ENCODE measurements around the gene TPD52L1. TPM values are rescaled to one million over a fixed set of nuclear protein-coding genes. Genes with fewer than 3 reads are reported as not detected.

TPD52L1 gene
- total and polyA plus RNA-seq, 3 donors from 2014 or later, result 20.6 to 22.5 (median 22.1) TPM

- Histone ChIP-seq H3K9me3 (no peaks in the 10 kb centered on the region), H3K27ac (no peak overlapping the region), H3K36me3 (ENCODE audit: low read depth, missing control alignments) (no peaks in the 10 kb centered on the region), H3K4me3 (no peak overlapping the region), H3K4me1 (peaks cover 9% of the 10 kb centered on the region), H3K27me3 (no peaks in the 10 kb centered on the region)
- DNase-seq, result no peak
- 84 to 86% methylated on average over 3 of the region's 3 CpGs for WGBS, 2 donors
- intact Hi-C loops (cut with DNase I; ENCODE audit: low total_unique reads), result no loop called here
- TF ChIP-seq, protein P1, sequence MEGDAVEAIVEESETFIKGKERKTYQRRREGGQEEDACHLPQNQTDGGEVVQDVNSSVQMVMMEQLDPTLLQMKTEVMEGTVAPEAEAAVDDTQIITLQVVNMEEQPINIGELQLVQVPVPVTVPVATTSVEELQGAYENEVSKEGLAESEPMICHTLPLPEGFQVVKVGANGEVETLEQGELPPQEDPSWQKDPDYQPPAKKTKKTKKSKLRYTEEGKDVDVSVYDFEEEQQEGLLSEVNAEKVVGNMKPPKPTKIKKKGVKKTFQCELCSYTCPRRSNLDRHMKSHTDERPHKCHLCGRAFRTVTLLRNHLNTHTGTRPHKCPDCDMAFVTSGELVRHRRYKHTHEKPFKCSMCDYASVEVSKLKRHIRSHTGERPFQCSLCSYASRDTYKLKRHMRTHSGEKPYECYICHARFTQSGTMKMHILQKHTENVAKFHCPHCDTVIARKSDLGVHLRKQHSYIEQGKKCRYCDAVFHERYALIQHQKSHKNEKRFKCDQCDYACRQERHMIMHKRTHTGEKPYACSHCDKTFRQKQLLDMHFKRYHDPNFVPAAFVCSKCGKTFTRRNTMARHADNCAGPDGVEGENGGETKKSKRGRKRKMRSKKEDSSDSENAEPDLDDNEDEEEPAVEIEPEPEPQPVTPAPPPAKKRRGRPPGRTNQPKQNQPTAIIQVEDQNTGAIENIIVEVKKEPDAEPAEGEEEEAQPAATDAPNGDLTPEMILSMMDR (IDR thresholded peaks at IDR 0.05), result no peak
- TF ChIP-seq POLR2A (IDR thresholded peaks at IDR 0.05), result no peak
These were observed 151.5 kb downstream of the TPD52L1 start for GRCh38 chr6:125304970-125305660.

GRCh38 chr6:125306756-125307149 is 153.2 kb downstream of the TPD52L1 start:
- no peak for TF ChIP-seq POLR2A (IDR thresholded peaks at IDR 0.05)
- TF ChIP-seq, protein P1 (IDR thresholded peaks at IDR 0.05), result no peak
- Histone ChIP-seq H3K27me3 (no peaks in the 10 kb centered on the region), H3K4me1 (no peaks in the 10 kb centered on the region), H3K4me3 (no peak overlapping the region), H3K36me3 (ENCODE audit: low read depth, missing control alignments) (no peaks in the 10 kb centered on the region), H3K27ac (no peak overlapping the region), H3K9me3 (no peaks in the 10 kb centered on the region)
- WGBS, 2 donors, result 73 to 79% methylated on average over 3 of the region's 3 CpGs
- intact Hi-C loops (cut with DNase I; ENCODE audit: low total_unique reads), result no loop called here
- DNase-seq, result no peak

DNA sequence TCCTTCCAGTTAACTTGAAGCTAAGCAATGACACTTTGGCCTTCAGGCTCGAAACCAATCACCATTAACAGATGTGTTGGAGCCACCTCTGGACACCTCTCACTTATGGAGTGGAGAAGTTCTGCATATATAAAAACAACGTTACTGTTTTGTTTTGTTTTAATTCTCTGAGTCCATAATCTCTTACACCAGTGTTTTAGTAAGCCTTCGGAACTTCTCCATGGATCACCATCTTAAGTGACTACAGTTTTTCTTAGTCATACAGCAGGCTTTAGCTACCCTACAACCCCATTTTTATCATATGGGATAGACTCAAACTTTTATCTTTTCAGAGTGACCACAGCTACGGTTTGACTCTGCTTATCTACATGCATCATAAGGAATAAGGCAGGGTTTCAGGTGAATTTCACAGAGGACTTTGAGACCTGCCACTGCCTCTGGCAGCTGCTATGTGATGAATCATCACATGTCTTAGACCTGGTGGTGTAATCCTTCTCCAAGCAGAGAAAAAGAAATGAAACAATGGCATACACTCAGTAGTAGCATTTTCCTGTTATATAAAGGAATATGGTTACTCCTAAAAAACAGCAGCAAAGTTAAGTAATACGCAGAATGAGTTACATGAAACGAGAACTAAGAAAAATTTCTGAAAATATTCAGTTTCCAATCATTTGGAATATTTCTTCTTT is 153.7 kb downstream of the TPD52L1 start:
- no peaks in the 10 kb centered on the region for H3K9me3 ChIP-seq
- intact Hi-C loops (cut with DNase I; ENCODE audit: low total_unique reads), result no loop called here
- TF ChIP-seq, protein P1 (IDR thresholded peaks at IDR 0.05), result no peak
- TF ChIP-seq POLR2A (IDR thresholded peaks at IDR 0.05), result no peak
- H3K27me3 ChIP-seq, result no peaks in the 10 kb centered on the region
- H3K27ac ChIP-seq, result no peak overlapping the region
- H3K4me1 ChIP-seq, result no peaks in the 10 kb centered on the region
- 75 to 91% methylated on average over 6 of the region's 6 CpGs for WGBS, 2 donors
- H3K36me3 ChIP-seq (ENCODE audit: low read depth, missing control alignments), result no peaks in the 10 kb centered on the region
- no peak for DNase-seq
- no peak overlapping the region for H3K4me3 ChIP-seq

- DNase-seq, result no peak
- whole genome bisulfite sequencing, 2 donors, result 82 to 84% methylated on average over 6 of the region's 6 CpGs
These were observed 154.5 kb downstream of the TPD52L1 start for GRCh38 chr6:125307964-125308615.

More at GRCh38 chr6:125307964-125308615, 154.5 kb downstream of the TPD52L1 start:
- H3K4me1 ChIP-seq, result no peaks in the 10 kb centered on the region
- H3K9me3 ChIP-seq, result no peaks in the 10 kb centered on the region
- TF ChIP-seq, protein P1 (IDR thresholded peaks at IDR 0.05), result no peak
- no peak for TF ChIP-seq POLR2A (IDR thresholded peaks at IDR 0.05)
- no peaks in the 10 kb centered on the region for H3K36me3 ChIP-seq (ENCODE audit: low read depth, missing control alignments)
- H3K27ac ChIP-seq, result no peak overlapping the region
- intact Hi-C loops (cut with DNase I; ENCODE audit: low total_unique reads), result no loop called here
- no peaks in the 10 kb centered on the region for H3K27me3 ChIP-seq
- no peak overlapping the region for H3K4me3 ChIP-seq

All from testis (tissue), 3 donors.